Naive B cell (primary cell): ENCODE data around the gene CUEDC2. TPM values are rescaled to one million over a fixed set of nuclear protein-coding genes. Genes with fewer than 3 reads are reported as not detected.

ENCODE experiments used
- ATAC-seq, 2 donors: fragments of 150-1000 bp; cut with Tn5 transposase; 2 replicates each; pipeline ENCODE4 v1.10.0; 2021; ENCODE audit warnings: low read depth in 2 of 2, mild to moderate bottlenecking in 2 of 2, moderate library complexity in 2 of 2
- DNase-seq: peaks from one replicate; pipeline ENCODE4 v3.0.0; 2022
- H3K27ac Mint-ChIP-seq, 6 donors: one replicate each; pipeline ENCODE4 v1.8.0; 2020 to 2022; ENCODE audit warnings: mild to moderate bottlenecking in 6 of 6, mixed read lengths in 6 of 6, moderate library complexity in 5 of 6, inconsistent platforms in 2 of 6
- H3K27me3 Mint-ChIP-seq, 3 donors: one replicate each; pipeline ENCODE4 v1.8.0; 2021 to 2022; ENCODE audit warnings: mixed read lengths in 3 of 3, mild to moderate bottlenecking in 1 of 3
- H3K36me3 Mint-ChIP-seq, 2 donors: one replicate each; pipeline ENCODE4 v1.8.0; 2020 to 2022; ENCODE audit warnings: mixed read lengths in 2 of 2, inconsistent platforms in 1 of 2, mild to moderate bottlenecking in 1 of 2
- H3K4me1 Mint-ChIP-seq, 3 donors: one replicate each; pipeline ENCODE4 v1.8.0; 2020 to 2022; ENCODE audit warnings: mixed read lengths in 3 of 3, inconsistent platforms in 1 of 3, mild to moderate bottlenecking in 1 of 3, moderate library complexity in 1 of 3
- H3K4me3 Mint-ChIP-seq, 8 donors: one replicate each; pipeline ENCODE4 v1.8.0; 2020 to 2022; ENCODE audit warnings: mild to moderate bottlenecking in 8 of 8, mixed read lengths in 8 of 8, moderate library complexity in 8 of 8, inconsistent platforms in 2 of 8
- H3K9me3 Mint-ChIP-seq, 7 donors: one replicate each; pipeline ENCODE4 v1.8.0; 2020 to 2022; ENCODE audit warnings: mixed read lengths in 7 of 7, mild to moderate bottlenecking in 5 of 7, inconsistent platforms in 2 of 7, moderate library complexity in 1 of 7
- polyA plus RNA-seq, 6 donors: library from polyadenylated mRNA; unstranded; fragments of 300-500 nt; fragmentation: Illumina TruSeq; gene quantifications; one replicate each; pipeline ENCODE4 v1.2.3, GENCODE V29; 2021; ENCODE audit warnings: low read depth in 6 of 6

The CUEDC2 gene
- polyA plus RNA-seq, 6 donors from 2014 or later = 50.3 to 82.3 (median 59.4) TPM

- H3K27me3 Mint-ChIP-seq = peaks cover 0 to 5% (median 4%) of the 10 kb centered on the region in 3 donors
- H3K27ac Mint-ChIP-seq = peak overlapping the region; percentile 100
- H3K9me3 Mint-ChIP-seq = no peaks in the 10 kb centered on the region
- no peak for DNase-seq
- peak overlapping the region; percentile 92 to 99 (median 98) for H3K4me3 Mint-ChIP-seq
- H3K4me1 Mint-ChIP-seq = peaks cover 24 to 45% (median 40%) of the 10 kb centered on the region in 3 donors
- H3K36me3 Mint-ChIP-seq = peaks cover 0 to 7% of the 10 kb centered on the region in 2 donors
- no peak for ATAC-seq
Measured at GRCh38 chr10:102393411-102394078, 38.8 kb downstream of the CUEDC2 start.

- peaks cover 19 to 36% (median 28%) of the 10 kb centered on the region in 3 donors for H3K4me1 Mint-ChIP-seq
- H3K9me3 Mint-ChIP-seq = no peaks in the 10 kb centered on the region
- no peak for DNase-seq
- H3K27me3 Mint-ChIP-seq = peaks cover 0 to 5% (median 4%) of the 10 kb centered on the region in 3 donors
- peak overlapping the region in 3 of 6 donors; percentile 89 to 100 (median 100) for H3K27ac Mint-ChIP-seq
- ATAC-seq = no peak
- H3K4me3 Mint-ChIP-seq = peak overlapping the region in 4 of 8 donors; percentile 6 to 99 (median 96)
- H3K36me3 Mint-ChIP-seq = no peaks in the 10 kb centered on the region
Measured at GRCh38 chr10:102392306-102392705, 40.1 kb downstream of the CUEDC2 start.

- ATAC-seq (no peak), DNase-seq (no peak)
- Mint-ChIP-seq H3K36me3 (no peaks in the 10 kb centered on the region), H3K4me1 (peaks cover 10 to 30% (median 15%) of the 10 kb centered on the region in 3 donors), H3K27me3 (peaks cover 0 to 5% (median 4%) of the 10 kb centered on the region in 3 donors), H3K4me3 (no peak overlapping the region), H3K27ac (peak overlapping the region in 2 of 6 donors; percentile 29 to 64), H3K9me3 (no peaks in the 10 kb centered on the region)
Measured at GRCh38 chr10:102389894-102390293, 42.5 kb downstream of the CUEDC2 start.

GRCh38 chr10:102384606-102385429 lies 47.6 kb downstream of the CUEDC2 start:
- peak overlapping the region in 2 of 6 donors; percentile 72 to 76 for H3K27ac Mint-ChIP-seq
- DNase-seq (no peak), ATAC-seq (peak; percentile 55 to 62)
- H3K4me1 Mint-ChIP-seq = peaks cover 10 to 17% (median 13%) of the 10 kb centered on the region in 3 donors
- H3K9me3 Mint-ChIP-seq = no peaks in the 10 kb centered on the region
- peaks cover 0 to 2% (median 1%) of the 10 kb centered on the region in 3 donors for H3K27me3 Mint-ChIP-seq
- peak overlapping the region in 1 of 8 donors; percentile 5 for H3K4me3 Mint-ChIP-seq
- H3K36me3 Mint-ChIP-seq = peaks cover under 1 to 4% of the 10 kb centered on the region in 2 donors

GRCh38 chr10:102384053-102384452 lies 48.3 kb downstream of the CUEDC2 start:
- no peak for ATAC-seq
- H3K9me3 Mint-ChIP-seq = no peaks in the 10 kb centered on the region
- no peak for DNase-seq
- H3K4me1 Mint-ChIP-seq = peaks cover 10 to 16% (median 13%) of the 10 kb centered on the region in 3 donors
- peaks cover 4 to 12% of the 10 kb centered on the region in 2 donors for H3K36me3 Mint-ChIP-seq
- peak overlapping the region in 1 of 8 donors; percentile 1 for H3K4me3 Mint-ChIP-seq
- H3K27ac Mint-ChIP-seq = peak overlapping the region in 3 of 6 donors; percentile 36 to 79 (median 59)
- no peaks in the 10 kb centered on the region for H3K27me3 Mint-ChIP-seq

- Mint-ChIP-seq H3K4me3 (no peak overlapping the region), H3K9me3 (no peaks in the 10 kb centered on the region), H3K27me3 (no peaks in the 10 kb centered on the region), H3K4me1 (peaks cover 10 to 16% (median 13%) of the 10 kb centered on the region in 3 donors), H3K27ac (peak overlapping the region in 1 of 6 donors; percentile 80), H3K36me3 (peaks cover 4 to 14% of the 10 kb centered on the region in 2 donors)
- no peak for ATAC-seq
- no peak for DNase-seq
Measured at GRCh38 chr10:102382871-102383270, 49.5 kb downstream of the CUEDC2 start.

GRCh38 chr10:102381983-102382382 lies 50.4 kb downstream of the CUEDC2 start:
- Mint-ChIP-seq H3K27me3 (no peaks in the 10 kb centered on the region), H3K27ac (no peak overlapping the region), H3K4me3 (no peak overlapping the region), H3K36me3 (peaks cover 4 to 14% of the 10 kb centered on the region in 2 donors), H3K4me1 (peaks cover 10 to 16% (median 13%) of the 10 kb centered on the region in 3 donors), H3K9me3 (no peaks in the 10 kb centered on the region)
- DNase-seq (no peak), ATAC-seq (no peak)

- Mint-ChIP-seq H3K4me1 (peaks cover 7 to 10% (median 8%) of the 10 kb centered on the region in 3 donors), H3K9me3 (no peaks in the 10 kb centered on the region), H3K36me3 (peaks cover 13 to 14% of the 10 kb centered on the region in 2 donors), H3K27me3 (no peaks in the 10 kb centered on the region), H3K4me3 (no peak overlapping the region), H3K27ac (peak overlapping the region in 1 of 6 donors; percentile 63)
- DNase-seq (no peak), ATAC-seq (no peak)
Measured at GRCh38 chr10:102379383-102379782, 53.0 kb downstream of the CUEDC2 start.

GRCh38 chr10:102376901-102377300 lies 55.5 kb downstream of the CUEDC2 start:
- Mint-ChIP-seq H3K27me3 (no peaks in the 10 kb centered on the region), H3K36me3 (peaks cover 14 to 18% of the 10 kb centered on the region in 2 donors), H3K27ac (peak overlapping the region in 1 of 6 donors; percentile 66), H3K4me3 (no peak overlapping the region), H3K4me1 (peaks cover 0 to under 1% (median 0%) of the 10 kb centered on the region in 3 donors), H3K9me3 (no peaks in the 10 kb centered on the region)
- no peak for DNase-seq
- no peak for ATAC-seq

- Mint-ChIP-seq H3K36me3 (peaks cover 19 to 24% of the 10 kb centered on the region in 2 donors), H3K27ac (peak overlapping the region in 2 of 6 donors; percentile 33 to 83), H3K9me3 (no peaks in the 10 kb centered on the region), H3K4me3 (no peak overlapping the region), H3K27me3 (no peaks in the 10 kb centered on the region), H3K4me1 (no peaks in the 10 kb centered on the region)
- ATAC-seq = no peak
- no peak for DNase-seq
Measured at GRCh38 chr10:102375867-102376266, 56.5 kb downstream of the CUEDC2 start.

- DNase-seq (no peak), ATAC-seq (peak in 1 of 2 donors; percentile 32)
- H3K36me3 Mint-ChIP-seq = peaks cover 25 to 27% of the 10 kb centered on the region in 2 donors
- no peak overlapping the region for H3K4me3 Mint-ChIP-seq
- H3K27ac Mint-ChIP-seq = no peak overlapping the region
- H3K9me3 Mint-ChIP-seq = no peaks in the 10 kb centered on the region
- no peaks in the 10 kb centered on the region for H3K27me3 Mint-ChIP-seq
- H3K4me1 Mint-ChIP-seq = no peaks in the 10 kb centered on the region
Measured at GRCh38 chr10:102375250-102375649, 57.1 kb downstream of the CUEDC2 start.
